Endothelial cell of umbilical vein (primary cell): ENCODE measurements around the gene FYCO1. TPM values are rescaled to one million over a fixed set of nuclear protein-coding genes. Genes with fewer than 3 reads are reported as not detected.

Source experiments
- BruUV-seq: library from RNA; stranded (reverse); fragments of 400-500 nt; replicated peaks from 2 replicates; lab custom pipeline; 2021; lab: Mats Ljungman, UMichigan
- CTCF ChIA-PET: fragments of 300-600, 350-600 bp; sonication (Branson Sonifier 250); formaldehyde crosslinking; loops from one replicate; lab custom pipeline; 2021; ENCODE audit warnings: antibody characterized with exemption, inconsistent platforms; lab: Charles Lee
- POLR2A ChIA-PET: fragments of 300-600, 350-600 bp; sonication (Branson Sonifier 250); formaldehyde crosslinking; loops from one replicate; lab custom pipeline; 2021; ENCODE audit warnings: antibody characterized with exemption, inconsistent platforms; lab: Charles Lee
- DNase-seq: peaks from one replicate; pipeline ENCODE4 v3.0.0-alpha.2; 2011; ENCODE audit warnings: low read depth, low spot score
- FAIRE-seq: peaks from 2 replicates; lab custom pipeline; 2011; peaks lifted over from hg19 to GRCh38; lab: Jason Lieb, UNC
- H2AFZ ChIP-seq: 2 replicates; pipeline ENCODE4 v1.6.0; 2012; ENCODE audit warnings: low read depth, low read length, control low read depth, inconsistent platforms
- H3K27ac ChIP-seq: 2 replicates; pipeline ENCODE4 v1.5.1; 2011; ENCODE audit warnings: low read depth, mild to moderate bottlenecking, control low read depth, low read length, moderate library complexity; ENCODE audit not compliant: insufficient read depth
- H3K27me3 ChIP-seq, 2 experiments: 2 replicates each; pipeline versions ENCODE4 v1.6.0 to v1.6.1; 2011; ENCODE audit warnings: low read length in 2 of 2, mixed read lengths in 1 of 2; ENCODE audit not compliant: control insufficient read depth in 2 of 2, insufficient read depth in 2 of 2
- H3K36me3 ChIP-seq, 2 experiments: 2 replicates in 1 of 2; 3 replicates in 1 of 2; pipeline ENCODE4 v1.5.1; 2011; ENCODE audit warnings: low read length in 2 of 2, mild to moderate bottlenecking in 1 of 2, moderate library complexity in 1 of 2; ENCODE audit not compliant: control insufficient read depth in 2 of 2, insufficient read depth in 2 of 2; ENCODE audit errors: extremely low read depth in 1 of 2
- H3K4me1 ChIP-seq: 3 replicates; pipeline ENCODE4 v1.5.1; 2011; ENCODE audit warnings: mild to moderate bottlenecking, low read length; ENCODE audit not compliant: control insufficient read depth, insufficient read depth; ENCODE audit errors: extremely low read depth
- H3K4me2 ChIP-seq: 2 replicates; pipeline ENCODE4 v1.6.1; 2011; ENCODE audit warnings: low read length, control low read depth, mixed read lengths; ENCODE audit not compliant: insufficient read depth
- H3K4me3 ChIP-seq, 3 experiments: fragments of 200-600 bp in 1 of 3; sonication (generic), shearing (Covaris generic) in 1 of 3; replicated peaks in 1 of 3; 2 replicates each; pipeline ENCODE4 v1.5.1; 2011 to 2016; ENCODE audit warnings: control low read depth in 3 of 3, low read length in 3 of 3, mild to moderate bottlenecking in 2 of 3, inconsistent platforms in 1 of 3, low read depth in 1 of 3, moderate library complexity in 1 of 3; ENCODE audit not compliant: insufficient read depth in 1 of 3
- H3K79me2 ChIP-seq: 2 replicates; pipeline ENCODE4 v1.6.0; 2012; ENCODE audit warnings: low read length, inconsistent platforms; ENCODE audit not compliant: control insufficient read depth, insufficient read depth
- H3K9ac ChIP-seq: replicated peaks from 2 replicates; pipeline ENCODE3; 2011; ENCODE audit warnings: low read length, control low read depth; ENCODE audit not compliant: insufficient read depth; ENCODE audit errors: extremely low read depth
- H3K9me1 ChIP-seq: replicated peaks from 3 replicates; pipeline ENCODE4 v1.6.0; 2011; ENCODE audit warnings: mild to moderate bottlenecking, low read length; ENCODE audit not compliant: control insufficient read depth, insufficient read depth; ENCODE audit errors: extremely low read depth
- H3K9me3 ChIP-seq: replicated peaks from 2 replicates; pipeline ENCODE4 v1.5.1; 2012; ENCODE audit warnings: low read length, inconsistent platforms; ENCODE audit not compliant: control insufficient read depth, insufficient read depth
- H4K20me1 ChIP-seq: replicated peaks from 2 replicates; pipeline ENCODE3; 2011; ENCODE audit warnings: mild to moderate bottlenecking, low read length; ENCODE audit not compliant: control insufficient read depth, insufficient read depth; ENCODE audit errors: extremely low read depth
- EZH2 ChIP-seq: IDR thresholded peaks from 2 replicates; pipeline ENCODE4 v1.6.1; 2012; ENCODE audit warnings: borderline replicate concordance, low read depth, mild to moderate bottlenecking, moderate library complexity, low read length, inconsistent platforms; ENCODE audit not compliant: severe bottlenecking
- FOS ChIP-seq: IDR thresholded peaks from 2 replicates; pipeline ENCODE4 v1.6.1; 2011; ENCODE audit warnings: mild to moderate bottlenecking, low read length, moderate library complexity, borderline replicate concordance; ENCODE audit not compliant: insufficient read depth
- GATA2 ChIP-seq: IDR thresholded peaks from 2 replicates; pipeline ENCODE4 v1.7.0; 2011; ENCODE audit warnings: low read depth, mild to moderate bottlenecking, moderate library complexity, mixed read lengths, low read length; ENCODE audit not compliant: insufficient read length, insufficient read depth
- JUN ChIP-seq: IDR thresholded peaks from 2 replicates; pipeline ENCODE4 v1.6.1; 2011; ENCODE audit warnings: borderline replicate concordance, low read depth; ENCODE audit not compliant: insufficient read length, insufficient read depth
- MYC ChIP-seq: IDR thresholded peaks from one replicate; pipeline ENCODE4 v1.6.1; 2011; ENCODE audit warnings: mild to moderate bottlenecking, low read depth, low read length
- POLR2A ChIP-seq: IDR thresholded peaks from 2 replicates; pipeline ENCODE4 v1.6.1; 2012; ENCODE audit warnings: low read depth, mild to moderate bottlenecking, control low read depth, low read length
- POLR2AphosphoS5 ChIP-seq: IDR thresholded peaks from 2 replicates; pipeline ENCODE4 v1.6.1; 2012; ENCODE audit warnings: low read depth, mild to moderate bottlenecking, control low read depth, low read length, moderate library complexity; ENCODE audit not compliant: insufficient read depth
- dilution Hi-C: fragments of 300-500 bp; cut with MboI; formaldehyde crosslinking; loops from one replicate; pipeline ENCODE4 v1.15.0; 2019; ENCODE audit warnings: low sequenced_read_pairs; ENCODE audit not compliant: extremely low pct_ligation_motif_present
- intact Hi-C: fragments of 100-400 bp; cut with micrococcal nuclease; formaldehyde crosslinking; loops from one replicate; pipeline ENCODE4 v1.10.0; 2022
- polyA plus RNA-seq, 4 experiments: library from polyadenylated mRNA; depleted of rRNA in 3 of 4; stranded (reverse) in 3 of 4; unstranded in 1 of 4; fragments of >200 nt; gene quantifications; 2 replicates each; pipeline versions ENCODE4 v1.2.1 to v1.2.3, GENCODE V29; 2011 to 2012; ENCODE audit warnings: missing spikeins in 1 of 4
- total RNA-seq: library from RNA; stranded (reverse); gene quantifications from 2 replicates; pipeline ENCODE4 v1.2.3, GENCODE V29; 2021
- TF ChIP-seq, protein P1 (sequence below), 2 donors: IDR thresholded peaks; 1 replicate in 1 of 2; 2 replicates in 1 of 2; pipeline ENCODE4 v1.5.1; 2011; ENCODE audit warnings: low read length in 2 of 2, mild to moderate bottlenecking in 2 of 2, moderate library complexity in 2 of 2, control low read depth in 1 of 2, inconsistent platforms in 1 of 2, low read depth in 1 of 2; ENCODE audit not compliant: insufficient read depth in 1 of 2; ENCODE audit errors: extremely low read depth in 1 of 2
- TF ChIP-seq, protein P2 (sequence below): IDR thresholded peaks from 2 replicates; pipeline ENCODE4 v1.6.1; 2011; ENCODE audit not compliant: insufficient read depth, insufficient read length

The FYCO1 gene
- total and polyA plus RNA-seq, 2 donors (not counting 3 experiments of a cell fraction or from before 2014, with no cell fraction given), result 13.9 to 20.8 TPM

DNA sequence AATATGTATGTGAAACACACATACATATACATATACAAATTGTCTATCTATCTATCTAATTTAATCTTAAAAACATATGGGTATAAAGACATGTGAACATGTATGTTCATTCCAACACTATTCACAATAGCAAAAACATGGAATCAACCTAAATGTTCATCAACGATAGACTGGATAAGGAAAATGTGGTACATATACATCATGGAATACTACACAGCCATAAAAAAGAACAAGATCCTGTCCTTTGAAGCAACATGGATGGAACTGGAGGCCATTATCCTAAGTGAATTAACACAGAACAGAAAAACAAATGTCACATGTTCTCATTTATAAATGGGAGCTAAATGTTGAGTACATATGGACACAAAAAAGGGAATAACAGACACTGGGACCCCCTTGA, 103.5 kb downstream of the FYCO1 start:
- Histone ChIP-seq H2AFZ (no peak overlapping the region), H3K9me1 (no peaks in the 10 kb centered on the region), H3K9me3 (no peaks in the 10 kb centered on the region), H4K20me1 (no peaks in the 10 kb centered on the region), H3K36me3 (no peaks in the 10 kb centered on the region), H3K79me2 (no peaks in the 10 kb centered on the region), H3K27me3 (peaks cover 8 to 20% of the 10 kb centered on the region in 2 experiments), H3K4me2 (no peak overlapping the region), H3K27ac (no peak overlapping the region), H3K9ac (no peak overlapping the region), H3K4me3 (no peak overlapping the region), H3K4me1 (no peaks in the 10 kb centered on the region)
- intact Hi-C loops (no loop called here), dilution Hi-C loops (no loop called here)
- FAIRE-seq, result no peak
- BruUV-seq, result no TSS peak
- TF ChIP-seq, protein P1, sequence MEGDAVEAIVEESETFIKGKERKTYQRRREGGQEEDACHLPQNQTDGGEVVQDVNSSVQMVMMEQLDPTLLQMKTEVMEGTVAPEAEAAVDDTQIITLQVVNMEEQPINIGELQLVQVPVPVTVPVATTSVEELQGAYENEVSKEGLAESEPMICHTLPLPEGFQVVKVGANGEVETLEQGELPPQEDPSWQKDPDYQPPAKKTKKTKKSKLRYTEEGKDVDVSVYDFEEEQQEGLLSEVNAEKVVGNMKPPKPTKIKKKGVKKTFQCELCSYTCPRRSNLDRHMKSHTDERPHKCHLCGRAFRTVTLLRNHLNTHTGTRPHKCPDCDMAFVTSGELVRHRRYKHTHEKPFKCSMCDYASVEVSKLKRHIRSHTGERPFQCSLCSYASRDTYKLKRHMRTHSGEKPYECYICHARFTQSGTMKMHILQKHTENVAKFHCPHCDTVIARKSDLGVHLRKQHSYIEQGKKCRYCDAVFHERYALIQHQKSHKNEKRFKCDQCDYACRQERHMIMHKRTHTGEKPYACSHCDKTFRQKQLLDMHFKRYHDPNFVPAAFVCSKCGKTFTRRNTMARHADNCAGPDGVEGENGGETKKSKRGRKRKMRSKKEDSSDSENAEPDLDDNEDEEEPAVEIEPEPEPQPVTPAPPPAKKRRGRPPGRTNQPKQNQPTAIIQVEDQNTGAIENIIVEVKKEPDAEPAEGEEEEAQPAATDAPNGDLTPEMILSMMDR (IDR thresholded peaks at IDR 0.05; ENCODE audit: extremely low read depth in 1 of 2, insufficient read depth in 1 of 2, low read depth in 1 of 2, low read length in 2 of 2), result no peak
- TF ChIP-seq, protein P2, sequence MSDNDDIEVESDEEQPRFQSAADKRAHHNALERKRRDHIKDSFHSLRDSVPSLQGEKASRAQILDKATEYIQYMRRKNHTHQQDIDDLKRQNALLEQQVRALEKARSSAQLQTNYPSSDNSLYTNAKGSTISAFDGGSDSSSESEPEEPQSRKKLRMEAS, result no peak
- TF ChIP-seq EZH2 (no peak), POLR2A (no peak), FOS (no peak), MYC (no peak), JUN (no peak), POLR2AphosphoS5 (no peak), GATA2 (no peak)
- POLR2A ChIA-PET, result no interaction called here
- CTCF ChIA-PET, result no interaction called here
- DNase-seq, result no peak
